Inferior parietal cortex (tissue), 1 donor: Measurements from ENCODE around the gene HNRNPUL2.
"Not testable (repeated sequence)": the region's sequence is repeated elsewhere in the genome, so short reads cannot be mapped to it uniquely, and the experiment has no call there.

Source experiments
- DNase-seq: peaks from one replicate; pipeline ENCODE4 v3.0.0-alpha.2; 2016; ENCODE audit errors: extremely low spot score

HNRNPUL2 gene

DNA sequence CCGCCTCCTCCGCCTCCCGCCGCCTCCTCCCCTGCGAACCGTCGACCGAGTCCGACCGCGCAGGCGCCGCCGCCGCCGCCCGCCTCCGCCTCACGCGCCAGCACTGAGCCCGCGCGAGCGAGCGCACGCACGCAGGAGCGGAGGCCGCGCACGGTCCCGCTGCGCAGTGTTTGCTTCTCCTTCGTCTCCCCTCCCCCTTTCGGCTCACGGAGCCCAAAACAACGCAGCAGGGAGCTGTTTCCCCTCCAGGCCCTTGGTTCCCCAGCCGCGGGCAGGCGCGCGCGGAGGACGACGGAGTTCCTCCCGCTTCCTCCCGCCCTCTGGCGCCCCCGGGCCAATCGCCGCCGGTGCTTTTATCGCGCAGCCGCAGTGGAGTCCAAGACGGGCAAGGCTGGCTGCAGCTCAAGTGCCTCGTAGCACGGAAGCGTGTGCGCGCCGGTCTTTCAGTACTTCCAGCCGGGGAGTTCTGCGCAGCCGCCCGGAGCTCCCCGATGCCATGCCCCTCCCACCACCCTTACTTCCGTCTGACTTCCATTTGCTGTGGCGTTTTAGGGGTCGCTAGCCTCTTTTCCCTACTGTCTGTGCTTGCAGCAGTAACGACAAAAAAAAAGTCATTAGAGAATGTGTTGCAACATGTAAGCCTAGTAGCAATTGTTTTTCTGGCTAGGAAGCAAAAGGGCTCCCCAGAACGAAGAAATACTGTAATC is at the start of gene HNRNPUL2:
HNRNPUL2 (minus strand) TSS at position 293 of the 707 bp plus-strand sequence. CDS start 301 bp downstream, outside the sequence.
- DNase-seq, result peak; percentile 99

- DNase-seq, result no peak
Observed at GRCh38 chr11:62775646-62776045, 48.4 kb upstream of the HNRNPUL2 start.

- DNase-seq, result no peak
Observed at GRCh38 chr11:62774407-62774806, 47.1 kb upstream of the HNRNPUL2 start.

DNA sequence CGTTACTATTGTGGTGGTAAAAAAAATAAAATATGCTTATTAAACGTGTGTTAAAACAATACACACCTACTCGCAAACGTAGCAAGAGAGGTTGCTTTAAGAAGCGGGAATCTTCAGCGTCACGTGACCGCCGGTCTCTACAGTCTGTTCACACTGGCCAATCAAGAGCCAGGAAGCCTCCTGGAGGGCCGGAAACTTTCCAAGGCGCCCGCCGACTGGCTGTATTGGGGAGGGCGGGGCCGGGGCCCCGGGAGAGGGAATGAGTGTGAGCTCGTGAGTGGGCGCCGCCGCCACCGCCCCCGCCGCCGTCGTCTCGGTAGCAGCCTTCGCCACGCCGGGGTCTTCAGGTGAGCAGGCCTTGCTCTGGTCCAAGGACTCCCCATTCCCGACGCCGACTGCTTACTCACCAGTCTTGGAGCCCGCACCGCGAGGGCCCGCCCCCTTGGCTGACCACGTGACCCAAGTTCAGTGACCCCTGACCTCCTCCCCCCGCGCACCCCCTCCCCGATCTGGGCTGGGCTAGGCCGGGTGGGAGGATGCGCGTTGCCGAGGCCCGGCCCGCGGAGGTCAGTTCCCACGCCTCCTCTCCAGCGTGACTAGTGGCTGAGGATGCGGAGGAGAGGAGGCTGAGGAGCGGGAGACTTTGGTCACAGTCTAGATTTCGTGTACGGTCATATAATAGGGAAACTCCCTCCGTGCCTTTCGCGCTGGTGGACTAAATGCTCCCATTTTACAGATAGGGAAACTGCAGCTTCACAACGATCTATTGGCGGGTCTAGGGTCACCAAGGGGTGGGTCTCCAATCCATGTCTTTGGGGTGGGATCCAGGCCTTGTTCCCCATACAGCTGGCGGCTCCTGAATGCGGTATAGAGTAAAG is 44.1 kb upstream of the HNRNPUL2 start, which contains the start of gene TAF6L:
TAF6L (plus strand) TSS at position 253 of the 878 bp plus-strand sequence. CDS start 4,388 bp downstream, outside the sequence.
- peak; percentile 99 for DNase-seq

- no peak for DNase-seq
Observed at GRCh38 chr11:62770778-62771143, 43.5 kb upstream of the HNRNPUL2 start.

DNA sequence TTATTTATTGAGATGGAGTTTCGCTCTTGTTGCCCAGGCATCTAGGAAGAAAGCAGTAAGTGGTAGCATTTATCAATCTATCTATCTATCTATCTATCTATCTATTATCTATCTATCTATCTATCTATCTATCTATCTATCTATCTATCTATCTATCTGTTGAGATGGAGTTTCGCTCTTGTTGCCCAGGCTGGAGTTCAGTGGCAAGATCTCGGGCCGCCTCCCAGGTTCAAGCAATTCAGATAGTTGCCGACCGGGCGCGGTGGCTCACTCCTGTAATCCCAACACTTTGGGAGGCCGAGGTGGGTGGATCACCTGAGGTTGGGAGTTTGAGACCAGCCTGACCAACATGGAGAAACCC is 33.6 kb upstream of the HNRNPUL2 start:
- DNase-seq, result not testable (repeated sequence)

- DNase-seq, result no peak
Observed at GRCh38 chr11:62757846-62758788, 30.9 kb upstream of the HNRNPUL2 start.

DNA sequence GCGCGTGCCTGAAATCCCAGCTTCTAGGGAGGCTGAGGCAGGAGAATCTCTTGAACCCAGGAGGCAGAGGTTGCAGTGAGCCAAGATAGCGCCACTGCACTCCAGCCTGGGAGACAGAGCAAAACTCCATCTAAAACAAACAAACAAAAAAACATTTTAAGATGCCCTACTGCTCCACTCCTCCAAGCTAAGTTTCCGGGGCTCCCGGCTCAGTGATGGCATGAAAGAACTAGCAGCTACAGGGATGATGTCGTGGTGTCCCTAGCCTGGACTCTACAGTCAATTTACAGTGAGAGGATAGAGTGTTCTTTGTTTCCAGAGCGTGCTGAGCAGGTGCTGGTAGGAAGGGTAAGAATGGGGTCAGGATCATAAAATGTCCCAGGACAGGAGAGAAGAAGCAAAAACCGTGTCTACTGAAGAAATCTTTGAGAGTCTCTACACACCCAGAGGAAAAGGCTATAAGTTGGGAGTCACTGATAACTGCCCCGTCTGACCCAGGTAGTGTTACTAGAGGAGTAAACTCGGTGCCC is 27.9 kb upstream of the HNRNPUL2 start:
- DNase-seq, result no peak

- DNase-seq, result peak; percentile 99
Observed at GRCh38 chr11:62753736-62754603, 26.7 kb upstream of the HNRNPUL2 start, which contains the start of gene ZBTB3. Gene ZBTB3, minus strand, starts transcription at chr11:62754160. Its CDS starts 496 bp downstream, at chr11:62753664.

- no peak for DNase-seq
Observed at GRCh38 chr11:62752994-62753735, 25.9 kb upstream of the HNRNPUL2 start.

DNA sequence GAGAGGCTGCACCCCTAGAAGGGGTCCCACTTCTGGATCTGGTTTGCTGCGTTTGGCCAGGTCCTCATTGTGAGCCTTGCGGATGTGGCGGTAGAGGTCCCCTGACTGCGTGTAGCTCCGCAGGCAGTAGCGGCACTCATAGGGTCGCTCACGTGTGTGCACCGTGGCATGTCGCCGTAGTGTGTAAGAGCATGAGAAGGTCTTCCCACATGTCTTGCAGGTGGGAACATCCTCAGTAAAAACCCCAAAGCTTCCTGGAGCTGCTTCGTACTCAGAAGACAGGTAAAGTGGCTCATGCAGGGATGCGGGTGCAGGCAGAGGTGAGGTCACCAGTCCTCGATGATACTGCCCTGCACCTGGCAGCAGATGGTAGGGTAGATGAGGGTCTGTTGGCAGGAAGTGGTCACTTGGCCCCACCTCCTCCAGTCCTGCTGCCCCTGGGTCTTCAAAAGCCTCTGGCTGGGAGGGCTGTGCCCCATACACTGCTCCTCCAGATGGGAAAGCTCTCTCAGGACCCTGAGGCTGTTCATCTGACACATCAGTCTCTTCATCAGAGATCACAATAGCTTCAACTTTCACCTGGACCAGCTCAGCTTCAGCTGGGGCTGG is 25.0 kb upstream of the HNRNPUL2 start:
- no peak for DNase-seq

- DNase-seq, result not testable (repeated sequence)
Observed at GRCh38 chr11:62749931-62750330, 22.7 kb upstream of the HNRNPUL2 start.

DNA sequence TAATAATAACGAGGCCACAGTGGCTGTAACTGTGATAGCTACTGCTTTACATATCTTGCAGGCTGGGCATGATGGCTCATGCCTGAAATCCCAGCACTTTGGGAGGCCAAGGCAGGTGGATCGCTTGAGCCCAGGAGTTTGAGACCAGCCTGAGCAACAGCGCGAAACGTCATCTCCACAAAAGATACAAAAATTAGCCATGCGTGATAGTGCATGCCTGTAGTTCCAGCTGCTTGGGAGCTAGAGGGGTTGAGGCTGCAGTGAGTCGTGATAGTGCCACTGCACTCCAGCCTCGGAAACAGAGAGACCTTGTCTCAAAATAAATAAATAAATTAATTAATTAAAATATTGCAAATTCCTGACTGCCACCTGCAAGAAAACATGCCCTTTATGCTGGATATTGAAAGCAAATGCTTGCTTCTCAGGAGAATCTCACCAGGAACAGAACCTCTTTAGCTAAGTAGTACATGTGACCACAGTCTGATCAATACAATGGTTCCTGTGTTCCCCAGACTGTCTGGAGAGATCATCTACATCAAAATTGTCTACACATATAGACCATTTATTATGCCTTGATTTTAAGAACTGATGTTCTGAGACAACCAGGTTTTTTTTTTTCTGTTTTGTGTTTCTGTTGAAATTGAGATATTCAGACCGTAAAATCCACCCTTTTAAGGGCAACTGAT is 20.4 kb upstream of the HNRNPUL2 start:
- peak; percentile 20 for DNase-seq

GRCh38 chr11:62737196-62737595 is 9.9 kb upstream of the HNRNPUL2 start:
- no peak for DNase-seq

- peak; percentile 47 for DNase-seq
Observed at GRCh38 chr11:62732830-62733229, 5.6 kb upstream of the HNRNPUL2 start.

- not testable (repeated sequence) for DNase-seq
Observed at GRCh38 chr11:62730076-62730475, 2.8 kb upstream of the HNRNPUL2 start.

GRCh38 chr11:62728171-62728988 is 1.1 kb upstream of the HNRNPUL2 start, which contains the start of gene TTC9C:
Gene TTC9C, plus strand, starts transcription at chr11:62728486. Its CDS starts 363 bp downstream, at chr11:62728849.
- DNase-seq, result peak; percentile 90

DNA sequence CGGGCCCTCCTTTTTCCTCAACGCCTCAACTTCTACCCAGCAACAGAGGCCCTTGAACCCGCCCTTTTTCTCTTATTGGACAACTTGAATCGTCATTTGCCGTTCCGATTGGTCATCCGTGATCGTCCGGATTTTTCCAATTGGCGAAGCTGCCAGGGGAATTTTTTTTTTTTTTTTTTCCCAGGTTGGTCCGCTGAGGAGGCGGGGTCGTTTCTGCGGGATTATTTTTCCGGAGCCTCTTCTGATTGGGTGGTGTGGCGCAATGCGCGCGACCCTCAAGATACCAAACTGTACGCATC is 564 bp upstream of the HNRNPUL2 start:
- peak; percentile 99 for DNase-seq
